OCI-LY3 (cell line): ENCODE results near the gene CCDC121.

ENCODE experiments used
- CTCF ChIP-seq: fragments of 200-600, 300-600 bp; sonication (generic); IDR thresholded peaks from 2 replicates; pipeline ENCODE4 v1.5.1; 2014; ENCODE audit warnings: antibody characterized with exemption, low read length, low read depth
- EZH2phosphoT487 ChIP-seq: fragments of 200-600 bp; shearing (Covaris generic); IDR thresholded peaks from 2 replicates; pipeline ENCODE4 v1.6.1; 2018; ENCODE audit warnings: antibody characterized with exemption, mixed run types, low read depth

DNA sequence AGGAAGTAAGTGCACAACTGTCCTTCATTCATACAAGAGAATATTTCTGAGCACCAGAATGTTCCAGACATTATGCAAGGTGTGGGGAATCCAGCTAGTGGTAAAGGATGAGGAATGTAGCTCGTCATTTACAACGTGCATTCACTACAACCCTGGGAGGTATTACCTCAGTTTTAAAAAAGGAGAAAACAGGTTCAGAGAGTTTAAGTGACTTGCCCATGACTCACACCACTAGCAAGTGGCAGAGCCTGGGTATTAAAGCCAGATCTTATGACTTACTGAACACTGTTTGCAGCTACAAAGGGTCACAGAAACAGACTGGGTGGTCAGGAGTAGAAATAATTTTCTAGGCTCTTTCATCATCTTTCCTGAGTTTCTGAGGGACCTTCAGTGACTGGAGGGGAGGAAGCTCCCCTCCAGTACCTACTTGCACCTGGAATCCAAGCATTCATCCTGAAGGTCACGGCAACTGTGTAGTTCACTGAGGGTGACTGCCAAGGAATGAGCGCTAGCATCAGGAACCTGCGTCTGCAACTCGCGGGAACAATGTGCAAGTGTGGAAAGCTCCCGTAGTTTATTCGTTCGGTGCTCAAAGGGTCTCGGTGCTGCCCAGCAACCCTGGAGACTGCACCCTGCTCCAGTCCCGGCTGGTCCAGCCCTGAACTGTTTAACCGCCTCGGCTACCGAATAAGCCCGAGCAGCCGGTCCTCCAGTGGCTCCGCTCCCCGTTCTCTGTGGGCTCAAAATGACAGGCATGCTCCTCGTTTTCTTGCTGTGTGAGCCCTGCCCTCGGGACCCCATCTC, 647 bp downstream of the CCDC121 start:
- TF ChIP-seq CTCF (no peak), EZH2phosphoT487 (no peak)
